Naive B cell (primary cell): ENCODE measurements around the gene GRM5. TPM values are rescaled to one million over a fixed set of nuclear protein-coding genes. Genes with fewer than 3 reads are reported as not detected.

ENCODE experiments used
- ATAC-seq, 2 donors: fragments of 150-1000 bp; cut with Tn5 transposase; 2 replicates each; pipeline ENCODE4 v1.10.0; 2021; ENCODE audit warnings: low read depth in 2 of 2, mild to moderate bottlenecking in 2 of 2, moderate library complexity in 2 of 2
- DNase-seq: peaks from one replicate; pipeline ENCODE4 v3.0.0; 2022
- H3K27ac Mint-ChIP-seq, 6 donors: one replicate each; pipeline ENCODE4 v1.8.0; 2020 to 2022; ENCODE audit warnings: mild to moderate bottlenecking in 6 of 6, mixed read lengths in 6 of 6, moderate library complexity in 5 of 6, inconsistent platforms in 2 of 6
- H3K27me3 Mint-ChIP-seq, 3 donors: one replicate each; pipeline ENCODE4 v1.8.0; 2021 to 2022; ENCODE audit warnings: mixed read lengths in 3 of 3, mild to moderate bottlenecking in 1 of 3
- H3K36me3 Mint-ChIP-seq, 2 donors: one replicate each; pipeline ENCODE4 v1.8.0; 2020 to 2022; ENCODE audit warnings: mixed read lengths in 2 of 2, inconsistent platforms in 1 of 2, mild to moderate bottlenecking in 1 of 2
- H3K4me1 Mint-ChIP-seq, 3 donors: one replicate each; pipeline ENCODE4 v1.8.0; 2020 to 2022; ENCODE audit warnings: mixed read lengths in 3 of 3, inconsistent platforms in 1 of 3, mild to moderate bottlenecking in 1 of 3, moderate library complexity in 1 of 3
- H3K4me3 Mint-ChIP-seq, 8 donors: one replicate each; pipeline ENCODE4 v1.8.0; 2020 to 2022; ENCODE audit warnings: mild to moderate bottlenecking in 8 of 8, mixed read lengths in 8 of 8, moderate library complexity in 8 of 8, inconsistent platforms in 2 of 8
- H3K9me3 Mint-ChIP-seq, 7 donors: one replicate each; pipeline ENCODE4 v1.8.0; 2020 to 2022; ENCODE audit warnings: mixed read lengths in 7 of 7, mild to moderate bottlenecking in 5 of 7, inconsistent platforms in 2 of 7, moderate library complexity in 1 of 7
- polyA plus RNA-seq, 6 donors: library from polyadenylated mRNA; unstranded; fragments of 300-500 nt; fragmentation: Illumina TruSeq; gene quantifications; one replicate each; pipeline ENCODE4 v1.2.3, GENCODE V29; 2021; ENCODE audit warnings: low read depth in 6 of 6

The GRM5 gene
- polyA plus RNA-seq, 6 donors from 2014 or later = not detected

GRCh38 chr11:88631497-88631896, 434.3 kb downstream of the GRM5 start:
- DNase-seq (no peak), ATAC-seq (no peak)
- Mint-ChIP-seq H3K4me1 (no peaks in the 10 kb centered on the region), H3K36me3 (no peaks in the 10 kb centered on the region), H3K9me3 (peaks cover 0 to 6% (median 1%) of the 10 kb centered on the region in 7 donors), H3K4me3 (no peak overlapping the region), H3K27ac (no peak overlapping the region), H3K27me3 (no peaks in the 10 kb centered on the region)

DNA sequence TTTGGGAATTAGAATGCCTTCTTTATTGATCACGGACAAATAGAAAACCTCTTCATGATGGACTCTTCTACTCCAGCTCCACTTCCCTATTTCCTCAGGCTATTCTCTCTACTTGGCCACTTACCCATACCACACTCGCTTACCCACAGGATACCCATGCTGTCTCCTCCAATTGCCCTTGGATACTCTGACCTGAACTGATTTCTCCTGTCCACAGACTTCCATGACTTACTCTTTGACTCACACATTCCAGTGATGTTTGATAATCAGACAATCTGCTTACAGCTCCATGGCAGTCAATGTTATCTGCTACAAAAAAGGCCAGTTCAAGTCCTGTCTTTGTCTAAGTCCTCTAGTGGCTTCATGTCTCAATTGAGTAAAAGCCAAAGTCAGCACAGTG, 436.3 kb downstream of the GRM5 start:
- no peak overlapping the region for H3K27ac Mint-ChIP-seq
- peaks cover 0 to 3% (median 0%) of the 10 kb centered on the region in 7 donors for H3K9me3 Mint-ChIP-seq
- DNase-seq (no peak), ATAC-seq (no peak)
- no peak overlapping the region for H3K4me3 Mint-ChIP-seq
- no peaks in the 10 kb centered on the region for H3K36me3 Mint-ChIP-seq
- no peaks in the 10 kb centered on the region for H3K27me3 Mint-ChIP-seq
- H3K4me1 Mint-ChIP-seq = no peaks in the 10 kb centered on the region

DNA sequence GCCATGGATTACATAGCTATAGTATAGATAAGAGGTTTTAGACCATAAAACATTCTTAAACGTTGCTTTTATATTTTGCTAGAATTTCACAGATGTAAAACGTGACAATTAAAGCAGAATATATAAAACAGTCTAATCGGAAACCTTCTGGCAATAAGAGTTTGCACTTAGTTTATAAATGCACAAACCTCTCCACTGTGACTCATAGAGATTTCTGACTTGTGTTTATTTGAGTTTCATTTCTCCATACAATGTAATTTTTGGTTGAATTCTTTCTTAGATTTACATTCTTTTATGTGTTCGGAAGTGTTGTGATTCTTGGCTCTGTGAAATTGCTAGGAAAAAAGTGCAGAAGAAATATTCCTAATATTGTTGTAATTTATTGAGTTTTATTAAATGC, 439.6 kb downstream of the GRM5 start:
- Mint-ChIP-seq H3K9me3 (peaks cover 0 to 3% (median 0%) of the 10 kb centered on the region in 7 donors), H3K27ac (no peak overlapping the region), H3K4me3 (no peak overlapping the region), H3K4me1 (no peaks in the 10 kb centered on the region), H3K36me3 (no peaks in the 10 kb centered on the region), H3K27me3 (no peaks in the 10 kb centered on the region)
- DNase-seq (no peak), ATAC-seq (no peak)

DNA sequence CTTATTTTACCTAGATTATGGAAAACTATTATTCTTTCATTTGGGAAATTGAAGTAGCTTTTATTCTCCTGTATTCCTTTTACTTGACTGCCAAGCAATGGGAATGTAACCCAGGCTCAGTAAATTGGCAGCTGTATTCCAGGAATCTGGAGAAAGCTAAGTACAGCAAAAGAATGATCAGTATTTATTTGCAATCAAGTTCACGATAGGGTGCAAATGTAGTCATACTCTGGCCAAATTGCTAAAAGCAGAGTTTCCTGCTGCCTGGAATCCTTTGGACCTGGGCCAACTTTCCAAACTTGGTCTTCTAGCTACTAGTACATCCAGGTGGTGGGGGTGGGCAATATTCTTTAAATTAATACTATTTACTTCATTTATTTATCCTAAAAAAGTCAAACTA, 442.3 kb downstream of the GRM5 start:
- Mint-ChIP-seq H3K9me3 (no peaks in the 10 kb centered on the region), H3K4me1 (no peaks in the 10 kb centered on the region), H3K4me3 (no peak overlapping the region), H3K36me3 (no peaks in the 10 kb centered on the region), H3K27me3 (no peaks in the 10 kb centered on the region), H3K27ac (no peak overlapping the region)
- DNase-seq (no peak), ATAC-seq (no peak)

DNA sequence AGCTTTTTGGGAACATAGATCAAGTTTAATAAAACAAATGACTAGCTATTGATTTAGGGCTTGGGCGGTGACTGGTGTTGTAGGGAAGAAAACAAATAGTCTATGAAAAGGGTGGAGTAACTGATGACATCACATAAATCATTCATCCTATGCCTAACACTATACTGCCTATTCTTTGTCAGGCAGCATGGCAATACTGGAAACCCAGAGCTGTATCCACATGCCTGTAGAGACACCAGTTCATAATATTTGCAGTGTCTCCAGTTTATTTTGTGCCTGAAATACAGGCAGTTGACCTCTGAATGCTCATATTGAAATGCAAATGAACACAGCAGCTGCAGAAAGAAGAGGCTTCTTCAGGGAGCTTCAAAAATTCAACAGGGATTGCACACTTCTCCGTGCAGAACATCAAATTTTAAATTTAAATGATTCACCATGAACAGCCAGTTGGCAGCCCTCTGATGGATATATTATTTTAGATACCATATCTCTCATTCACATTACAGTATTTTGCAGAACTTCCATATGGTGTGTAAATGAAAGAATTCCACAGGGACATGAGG, 445.1 kb downstream of the GRM5 start:
- no peaks in the 10 kb centered on the region for H3K4me1 Mint-ChIP-seq
- no peak for ATAC-seq
- no peak for DNase-seq
- H3K27me3 Mint-ChIP-seq = no peaks in the 10 kb centered on the region
- no peak overlapping the region for H3K4me3 Mint-ChIP-seq
- no peak overlapping the region for H3K27ac Mint-ChIP-seq
- no peaks in the 10 kb centered on the region for H3K36me3 Mint-ChIP-seq
- peaks cover 0 to 4% (median 0%) of the 10 kb centered on the region in 7 donors for H3K9me3 Mint-ChIP-seq

- H3K27me3 Mint-ChIP-seq = no peaks in the 10 kb centered on the region
- H3K4me3 Mint-ChIP-seq = no peak overlapping the region
- DNase-seq (no peak), ATAC-seq (no peak)
- H3K36me3 Mint-ChIP-seq = no peaks in the 10 kb centered on the region
- no peaks in the 10 kb centered on the region for H3K4me1 Mint-ChIP-seq
- H3K9me3 Mint-ChIP-seq = peaks cover 0 to 4% (median 0%) of the 10 kb centered on the region in 7 donors
- H3K27ac Mint-ChIP-seq = no peak overlapping the region
Observed at GRCh38 chr11:88619656-88620385, 446.0 kb downstream of the GRM5 start.

DNA sequence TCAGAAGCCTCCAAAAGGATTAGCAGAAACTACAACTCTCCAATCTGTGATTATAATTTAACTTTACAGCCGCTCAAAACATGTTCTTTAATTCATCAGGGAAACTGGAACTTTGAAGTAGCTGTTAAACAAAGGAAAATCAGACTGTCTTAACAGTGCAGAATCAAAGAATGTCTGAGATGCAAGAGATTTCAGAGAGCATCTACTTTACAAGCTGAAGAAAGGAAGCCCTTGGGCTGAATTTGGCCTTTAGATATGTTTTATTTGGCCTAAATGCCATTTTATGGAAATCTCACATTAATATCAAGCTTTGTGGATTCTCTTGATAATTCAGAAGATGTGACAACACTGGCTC, 446.7 kb downstream of the GRM5 start:
- Mint-ChIP-seq H3K9me3 (peaks cover 0 to 4% (median 0%) of the 10 kb centered on the region in 7 donors), H3K36me3 (no peaks in the 10 kb centered on the region), H3K4me1 (no peaks in the 10 kb centered on the region), H3K4me3 (no peak overlapping the region), H3K27ac (no peak overlapping the region), H3K27me3 (no peaks in the 10 kb centered on the region)
- no peak for ATAC-seq
- no peak for DNase-seq

DNA sequence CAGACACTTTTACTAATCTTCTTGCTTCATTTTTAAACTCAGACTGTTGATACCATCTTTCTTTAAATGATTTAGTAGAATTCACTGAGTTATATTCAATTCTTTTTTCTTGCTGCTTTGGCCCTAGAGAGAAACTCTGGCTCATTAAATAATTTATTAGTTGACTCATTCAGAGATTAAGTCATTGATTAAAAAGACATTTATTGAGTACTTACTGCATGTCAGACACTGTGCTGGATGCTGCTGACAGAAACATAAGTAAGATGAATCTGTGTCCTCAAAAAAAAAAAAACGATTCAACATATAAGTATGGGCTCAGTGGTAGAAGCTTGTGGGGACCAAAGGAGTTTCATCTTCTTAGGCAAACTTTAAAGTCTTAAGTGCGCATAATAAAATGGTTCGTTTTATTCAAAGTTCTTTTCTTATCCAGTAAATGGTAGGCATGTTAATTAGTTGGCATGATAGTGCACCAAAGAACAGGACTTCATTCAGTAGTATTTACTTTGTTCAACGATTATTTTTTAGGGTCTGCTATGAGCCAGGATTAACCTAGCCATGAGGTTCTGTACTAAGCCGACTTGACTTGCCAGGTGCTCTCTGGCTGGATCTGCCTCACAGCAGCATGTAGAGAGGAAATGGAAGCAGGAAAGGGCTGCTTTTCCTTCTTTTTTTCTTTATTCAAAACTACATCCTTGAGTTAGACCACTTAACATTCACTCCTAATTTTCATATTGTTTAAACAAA, 447.3 kb downstream of the GRM5 start:
- Mint-ChIP-seq H3K4me1 (no peaks in the 10 kb centered on the region), H3K4me3 (no peak overlapping the region), H3K36me3 (no peaks in the 10 kb centered on the region), H3K27ac (no peak overlapping the region), H3K9me3 (peaks cover 0 to 4% (median 0%) of the 10 kb centered on the region in 7 donors), H3K27me3 (no peaks in the 10 kb centered on the region)
- ATAC-seq = no peak
- no peak for DNase-seq

DNA sequence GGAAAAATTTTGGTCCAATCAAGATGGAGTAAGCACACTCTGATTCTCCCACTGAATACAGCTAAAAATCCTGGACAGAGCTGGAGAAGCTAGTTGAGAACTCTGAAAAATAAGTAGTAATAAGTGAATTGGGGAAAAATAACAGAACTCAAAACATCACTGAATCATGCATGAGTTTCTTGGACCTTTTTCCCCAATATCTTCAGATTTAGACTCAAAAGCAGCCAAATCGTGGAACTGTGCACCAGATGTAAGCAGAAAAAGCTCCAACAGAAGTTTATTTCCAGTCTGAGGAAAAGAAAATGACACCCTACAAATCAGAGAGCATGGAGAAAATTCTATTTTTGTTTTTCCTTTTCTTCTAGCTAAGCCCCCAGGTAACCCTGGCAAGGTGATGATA, 448.6 kb downstream of the GRM5 start:
- Mint-ChIP-seq H3K36me3 (no peaks in the 10 kb centered on the region), H3K4me3 (no peak overlapping the region), H3K27ac (no peak overlapping the region), H3K9me3 (peaks cover 0 to 5% (median 1%) of the 10 kb centered on the region in 7 donors), H3K4me1 (no peaks in the 10 kb centered on the region), H3K27me3 (no peaks in the 10 kb centered on the region)
- ATAC-seq (no peak), DNase-seq (no peak)

- H3K36me3 Mint-ChIP-seq = no peaks in the 10 kb centered on the region
- H3K4me3 Mint-ChIP-seq = no peak overlapping the region
- DNase-seq = no peak
- H3K4me1 Mint-ChIP-seq = no peaks in the 10 kb centered on the region
- H3K27ac Mint-ChIP-seq = no peak overlapping the region
- H3K27me3 Mint-ChIP-seq = no peaks in the 10 kb centered on the region
- no peak for ATAC-seq
- H3K9me3 Mint-ChIP-seq = peaks cover 0 to 17% (median 2%) of the 10 kb centered on the region in 7 donors
Observed at GRCh38 chr11:88604260-88604659, 461.5 kb downstream of the GRM5 start.

DNA sequence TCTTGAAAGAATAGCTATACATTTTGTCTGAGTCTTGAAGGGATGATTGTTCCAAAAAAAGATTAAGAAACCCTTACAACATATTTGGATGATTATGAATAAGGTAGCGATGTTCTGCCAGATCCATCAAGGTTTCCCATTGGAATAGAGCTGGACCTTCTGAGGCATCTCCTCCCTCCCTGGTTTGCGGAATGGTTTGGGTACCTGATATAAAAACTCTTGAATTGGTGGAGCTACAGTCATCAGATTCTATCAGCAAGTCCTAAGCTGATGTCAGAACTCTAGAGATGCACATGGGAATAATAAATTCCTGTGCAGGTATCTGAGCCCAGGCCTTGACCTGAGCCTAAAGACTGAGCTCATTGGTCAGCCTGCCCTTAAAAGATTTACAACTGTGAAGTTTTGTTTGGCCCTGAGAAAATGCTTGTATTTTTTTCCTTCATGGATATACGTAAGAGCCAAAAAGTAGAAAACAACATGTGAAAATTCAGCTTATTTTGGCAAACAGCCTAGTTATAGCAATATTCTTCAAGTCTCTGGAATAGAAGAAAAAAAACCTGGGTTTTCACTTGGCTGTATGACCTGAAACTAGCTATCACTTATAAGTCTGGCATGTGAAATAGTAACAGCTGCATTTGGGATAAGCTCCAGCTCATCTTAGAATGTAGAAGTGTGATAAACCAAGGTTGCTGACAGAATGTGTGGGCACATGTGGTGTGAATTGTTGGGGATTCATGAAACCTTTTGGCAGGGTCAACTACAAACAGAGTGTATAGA, 462.5 kb downstream of the GRM5 start:
- no peak overlapping the region for H3K27ac Mint-ChIP-seq
- H3K4me3 Mint-ChIP-seq = no peak overlapping the region
- no peaks in the 10 kb centered on the region for H3K4me1 Mint-ChIP-seq
- H3K36me3 Mint-ChIP-seq = no peaks in the 10 kb centered on the region
- DNase-seq (no peak), ATAC-seq (no peak)
- H3K27me3 Mint-ChIP-seq = no peaks in the 10 kb centered on the region
- H3K9me3 Mint-ChIP-seq = peaks cover 0 to 13% (median 2%) of the 10 kb centered on the region in 7 donors

DNA sequence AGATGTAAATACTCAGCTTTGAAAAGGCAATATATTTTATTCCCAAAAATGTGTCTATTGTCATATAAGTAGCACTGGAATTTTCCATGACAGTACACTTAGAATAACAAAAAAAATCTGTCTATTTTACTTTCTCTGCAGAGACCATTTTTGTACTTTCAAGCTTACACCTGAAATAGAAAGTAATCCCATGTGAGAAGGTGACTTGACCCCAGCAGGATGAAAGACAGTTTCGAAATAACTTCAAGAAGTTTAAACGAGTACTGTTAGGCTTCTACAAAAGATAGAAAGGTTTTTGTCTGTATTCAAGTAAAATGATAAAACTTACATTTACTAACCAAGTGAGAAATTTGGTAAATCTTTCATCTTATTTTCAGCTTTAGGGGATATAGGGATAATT, 468.4 kb downstream of the GRM5 start:
- Mint-ChIP-seq H3K27ac (no peak overlapping the region), H3K36me3 (no peaks in the 10 kb centered on the region), H3K4me1 (no peaks in the 10 kb centered on the region), H3K9me3 (peaks cover 0 to 3% (median 0%) of the 10 kb centered on the region in 7 donors), H3K4me3 (no peak overlapping the region), H3K27me3 (no peaks in the 10 kb centered on the region)
- DNase-seq (no peak), ATAC-seq (no peak)

GRCh38 chr11:88596786-88597185, 469.0 kb downstream of the GRM5 start:
- peaks cover 0 to 3% (median 0%) of the 10 kb centered on the region in 7 donors for H3K9me3 Mint-ChIP-seq
- DNase-seq (no peak), ATAC-seq (no peak)
- no peak overlapping the region for H3K4me3 Mint-ChIP-seq
- no peaks in the 10 kb centered on the region for H3K36me3 Mint-ChIP-seq
- no peaks in the 10 kb centered on the region for H3K27me3 Mint-ChIP-seq
- no peaks in the 10 kb centered on the region for H3K4me1 Mint-ChIP-seq
- H3K27ac Mint-ChIP-seq = no peak overlapping the region
